Stimulated activated CD4-positive, alpha-beta T cell treated with anti-CD3 and anti-CD28 coated beads, Interleukin-1b, Interleukin-23, amount 100 ng/mL, for 48 hours (primary cell): ENCODE measurements around the gene CHMP2A.
"Not testable (repeated sequence)": the region's sequence is repeated elsewhere in the genome, so short reads cannot be mapped to it uniquely, and the experiment has no call there.

Source experiments
- DNase-seq: peaks from one replicate; pipeline ENCODE4 v3.0.0-alpha.2; 2020

The CHMP2A gene

DNA sequence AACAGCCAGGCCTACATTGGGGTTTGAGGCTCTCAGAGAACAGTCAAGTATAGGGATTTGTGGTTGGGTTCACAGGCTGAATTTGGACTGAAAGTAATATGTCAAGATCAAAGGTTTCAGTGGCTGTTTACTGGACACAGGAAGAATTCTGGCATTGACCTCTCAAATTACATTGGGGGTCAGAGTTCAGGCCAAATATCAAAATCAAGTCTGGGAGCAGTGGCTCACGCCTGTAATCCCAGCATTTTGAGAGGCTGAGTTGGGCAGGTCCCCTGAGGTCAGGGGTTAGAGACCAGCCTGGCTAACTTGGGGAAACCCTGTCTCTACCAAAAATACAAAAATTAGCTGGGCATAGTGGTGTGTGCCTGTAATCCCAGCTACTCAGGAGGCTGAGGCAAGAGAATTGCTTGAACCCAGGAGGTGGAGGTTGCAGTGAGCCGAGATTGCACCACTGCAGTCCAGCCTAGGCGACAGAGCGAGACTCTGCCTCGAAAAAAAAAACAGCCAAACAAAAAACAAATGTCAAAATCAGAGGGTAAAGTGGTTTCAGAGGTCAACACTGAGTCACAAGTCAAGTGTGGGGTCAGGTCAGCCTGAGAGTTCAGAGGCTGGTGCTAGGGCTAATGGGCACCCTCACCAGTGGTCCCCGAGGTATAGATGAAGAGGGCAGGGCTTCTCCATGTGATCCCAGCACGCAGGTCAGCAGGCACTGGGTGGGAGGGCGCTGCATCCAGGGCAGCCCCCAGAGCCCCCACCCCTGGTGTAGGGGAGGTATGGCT is 44.6 kb downstream of the CHMP2A start:
- DNase-seq = no peak

DNA sequence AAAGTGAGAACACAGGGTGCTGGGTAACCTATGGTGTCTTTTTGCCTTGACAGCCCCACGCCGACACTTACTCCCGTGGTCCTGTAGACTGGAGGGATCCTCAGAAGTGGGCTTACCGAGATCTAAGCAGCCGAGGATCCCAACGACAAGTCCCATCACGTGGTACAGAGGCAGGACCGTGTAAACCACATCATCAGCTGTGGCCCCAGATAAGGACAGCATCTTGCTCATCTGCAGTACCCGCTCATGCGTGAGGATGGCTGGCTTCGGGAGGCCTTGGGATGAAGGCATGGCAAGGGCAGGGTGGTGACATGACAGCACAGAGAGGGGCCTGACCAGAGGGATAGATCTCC is 45.2 kb downstream of the CHMP2A start:
- DNase-seq = no peak

- DNase-seq = not testable (repeated sequence)
These were observed 47.2 kb downstream of the CHMP2A start for GRCh38 chr19:58507602-58508223.
